Stimulated activated naive B cell treated with anti-CD40 and anti-IgM and Interleukin-4, amounts not matched to agents 10 μg/mL and 1 μg/mL and 100 μg/mL, for 72 hours (primary cell): Measurements from ENCODE around the gene UBE2L6.

Source experiments
- ATAC-seq, 2 donors: fragments of 150-1000 bp; cut with Tn5 transposase; replicated peaks; 2 replicates each; pipeline ENCODE4 v1.10.0; 2021; ENCODE audit warnings: moderate library complexity in 1 of 2
- DNase-seq: peaks from one replicate; pipeline ENCODE4 v3.0.0; 2021
- H3K27ac Mint-ChIP-seq: one replicate; pipeline ENCODE4 v1.8.0; 2022; ENCODE audit warnings: mild to moderate bottlenecking, mixed read lengths
- H3K27me3 Mint-ChIP-seq, 2 donors: one replicate each; pipeline ENCODE4 v1.8.0; 2022; ENCODE audit warnings: mixed read lengths in 2 of 2
- H3K36me3 Mint-ChIP-seq, 2 donors: one replicate each; pipeline ENCODE4 v1.8.0; 2022; ENCODE audit warnings: mixed read lengths in 2 of 2, mild to moderate bottlenecking in 1 of 2
- H3K4me1 Mint-ChIP-seq, 2 donors: one replicate each; pipeline ENCODE4 v1.8.0; 2022; ENCODE audit warnings: mixed read lengths in 2 of 2, mild to moderate bottlenecking in 1 of 2
- H3K4me3 Mint-ChIP-seq, 2 donors: one replicate each; pipeline ENCODE4 v1.8.0; 2022; ENCODE audit warnings: mild to moderate bottlenecking in 2 of 2, mixed read lengths in 2 of 2, moderate library complexity in 1 of 2
- H3K9me3 Mint-ChIP-seq, 2 donors: one replicate each; pipeline ENCODE4 v1.8.0; 2022; ENCODE audit warnings: mixed read lengths in 2 of 2, mild to moderate bottlenecking in 1 of 2

Gene UBE2L6

DNA sequence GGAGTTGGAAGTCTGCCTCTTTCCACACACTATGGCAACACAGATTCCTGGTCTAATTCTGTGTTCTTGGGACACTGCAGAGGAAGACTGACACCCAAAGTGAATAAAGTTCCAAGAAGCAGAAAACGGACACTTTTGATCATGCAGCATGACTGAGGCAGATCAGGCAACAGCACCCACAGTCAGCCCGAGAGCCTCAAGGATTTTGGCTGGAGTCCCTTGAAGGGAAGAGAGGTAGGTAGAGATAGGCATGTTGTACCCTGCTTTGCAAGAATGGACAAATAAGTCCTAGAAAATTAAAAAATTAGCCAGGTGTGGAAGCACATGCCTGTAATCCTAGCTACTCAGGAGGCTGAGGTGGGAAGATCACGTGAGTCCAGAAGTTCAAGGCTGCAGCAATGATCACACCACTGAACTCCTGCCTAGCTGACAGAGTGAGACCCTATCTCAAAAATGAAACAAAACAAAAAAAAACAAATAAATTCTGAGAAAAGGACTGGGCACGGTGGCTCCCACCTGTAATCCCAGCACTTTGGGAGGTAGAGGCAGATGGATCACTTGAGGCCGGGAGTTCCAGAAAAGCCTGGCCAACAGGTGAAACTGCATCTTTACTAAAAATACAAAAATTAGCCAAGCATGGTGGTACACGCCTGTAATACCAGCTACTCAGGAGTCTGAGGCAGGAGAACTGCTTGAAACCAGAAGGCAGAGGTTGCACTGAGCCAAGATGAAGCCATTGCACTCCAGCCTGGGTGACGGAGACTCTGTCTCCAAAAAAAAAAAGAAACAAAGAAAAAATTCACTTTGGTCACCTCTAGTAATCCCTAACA lies 58.9 kb downstream of the UBE2L6 start:
- H3K4me3 Mint-ChIP-seq, result no peak overlapping the region
- DNase-seq (no peak), ATAC-seq (no peak)
- H3K27ac Mint-ChIP-seq, result no peak overlapping the region
- peaks cover 11 to 15% of the 10 kb centered on the region in 2 donors for H3K4me1 Mint-ChIP-seq
- H3K9me3 Mint-ChIP-seq, result no peaks in the 10 kb centered on the region
- no peaks in the 10 kb centered on the region for H3K27me3 Mint-ChIP-seq
- peaks cover 0 to 1% of the 10 kb centered on the region in 2 donors for H3K36me3 Mint-ChIP-seq

DNA sequence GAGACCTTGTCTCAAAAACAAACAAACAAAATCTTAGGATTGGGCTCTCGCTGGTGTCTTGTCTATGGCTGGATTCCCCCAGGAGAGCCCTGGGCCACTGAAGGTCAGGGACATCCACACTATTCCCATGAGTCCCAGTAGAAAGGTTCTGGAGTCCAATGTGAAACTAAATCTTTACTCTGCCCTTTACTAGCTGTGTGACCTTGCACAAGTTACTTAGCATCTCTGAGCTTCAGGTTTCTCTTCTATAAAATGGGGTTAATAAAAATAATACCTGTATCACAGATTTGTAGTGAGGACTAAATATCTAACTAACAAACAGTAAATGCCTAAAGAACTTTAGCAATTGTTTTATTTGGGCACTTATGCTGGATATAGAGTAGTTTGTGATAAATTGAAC lies 61.0 kb downstream of the UBE2L6 start:
- no peak for DNase-seq

DNA sequence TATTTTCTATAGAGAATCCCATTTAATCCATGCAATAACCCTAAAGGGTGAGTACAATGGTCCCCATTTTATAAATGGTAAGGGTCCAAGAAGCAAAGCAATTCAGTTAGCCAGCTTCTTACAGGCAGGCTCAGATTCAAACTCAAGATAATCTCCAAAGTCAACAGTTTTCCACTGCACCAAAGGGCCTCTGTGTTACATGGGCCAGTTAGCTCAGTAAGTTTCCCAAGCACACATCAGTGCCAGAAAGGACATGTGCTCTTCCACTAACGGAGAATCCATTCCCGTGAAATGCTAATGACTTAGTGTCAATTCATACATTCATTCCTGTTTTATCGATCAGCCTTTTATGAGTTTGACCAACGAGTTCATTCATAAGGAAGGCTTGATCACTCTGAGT lies 63.0 kb downstream of the UBE2L6 start:
- no peak overlapping the region for H3K4me3 Mint-ChIP-seq
- DNase-seq, result no peak
- no peak overlapping the region for H3K27ac Mint-ChIP-seq
- H3K36me3 Mint-ChIP-seq, result peaks cover 1 to 6% of the 10 kb centered on the region in 2 donors
- peaks cover 7 to 9% of the 10 kb centered on the region in 2 donors for H3K4me1 Mint-ChIP-seq
- H3K27me3 Mint-ChIP-seq, result no peaks in the 10 kb centered on the region
- ATAC-seq, result no peak
- no peaks in the 10 kb centered on the region for H3K9me3 Mint-ChIP-seq

More for the DNA sequence above, 61.0 kb downstream of the UBE2L6 start:
- Mint-ChIP-seq H3K4me3 (no peak overlapping the region), H3K4me1 (peaks cover 0 to 1% of the 10 kb centered on the region in 2 donors), H3K9me3 (no peaks in the 10 kb centered on the region), H3K36me3 (peaks cover 0 to 1% of the 10 kb centered on the region in 2 donors), H3K27me3 (no peaks in the 10 kb centered on the region), H3K27ac (no peak overlapping the region)
- ATAC-seq, result no peak

DNA sequence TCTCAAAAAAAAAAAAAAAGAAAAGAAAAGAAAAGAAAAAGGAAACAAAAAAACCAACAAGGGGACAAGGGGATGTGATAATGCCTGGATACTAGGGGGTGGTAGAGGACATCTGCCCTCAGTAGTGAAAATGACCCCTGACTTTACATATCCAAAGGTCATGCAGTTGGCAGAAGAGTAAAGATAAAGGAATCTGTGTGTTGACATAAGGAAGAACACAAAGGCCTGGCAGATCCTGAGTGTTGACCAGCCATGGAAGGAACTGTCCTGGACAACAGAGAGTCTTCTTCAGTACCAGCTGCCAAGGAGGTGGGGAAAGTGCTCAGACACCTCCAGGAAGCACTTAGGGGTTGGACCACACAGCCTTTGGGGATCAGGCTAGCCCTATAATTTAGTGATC lies 64.6 kb downstream of the UBE2L6 start:
- Mint-ChIP-seq H3K27me3 (no peaks in the 10 kb centered on the region), H3K9me3 (no peaks in the 10 kb centered on the region), H3K4me1 (peaks cover 7 to 8% of the 10 kb centered on the region in 2 donors), H3K36me3 (peaks cover 0 to 6% of the 10 kb centered on the region in 2 donors), H3K27ac (no peak overlapping the region), H3K4me3 (no peak overlapping the region)
- no peak for DNase-seq
- no peak for ATAC-seq

DNA sequence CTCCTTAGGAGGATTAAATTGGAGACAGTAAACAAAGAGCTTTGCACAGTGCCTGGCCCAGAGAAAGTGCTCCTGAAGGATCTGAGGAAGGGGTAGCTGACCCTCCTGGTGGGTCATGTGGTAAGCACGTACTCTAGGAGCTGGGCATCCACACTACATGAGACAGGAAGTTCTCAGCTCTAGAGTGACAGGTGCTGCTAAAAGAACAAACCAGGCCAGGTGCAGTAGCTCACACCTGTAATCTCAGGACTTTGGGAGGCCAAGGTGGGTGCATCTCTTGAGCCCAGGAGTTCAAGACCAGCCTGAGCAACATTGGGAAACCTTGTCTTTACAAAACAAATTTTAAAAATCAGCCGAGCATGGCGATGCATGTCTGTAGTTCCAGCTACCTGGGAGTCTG lies 65.1 kb downstream of the UBE2L6 start:
- Mint-ChIP-seq H3K4me1 (peaks cover 7 to 8% of the 10 kb centered on the region in 2 donors), H3K4me3 (no peak overlapping the region), H3K9me3 (no peaks in the 10 kb centered on the region), H3K27ac (no peak overlapping the region), H3K36me3 (peaks cover 0 to 6% of the 10 kb centered on the region in 2 donors), H3K27me3 (no peaks in the 10 kb centered on the region)
- no peak for DNase-seq
- no peak for ATAC-seq

DNA sequence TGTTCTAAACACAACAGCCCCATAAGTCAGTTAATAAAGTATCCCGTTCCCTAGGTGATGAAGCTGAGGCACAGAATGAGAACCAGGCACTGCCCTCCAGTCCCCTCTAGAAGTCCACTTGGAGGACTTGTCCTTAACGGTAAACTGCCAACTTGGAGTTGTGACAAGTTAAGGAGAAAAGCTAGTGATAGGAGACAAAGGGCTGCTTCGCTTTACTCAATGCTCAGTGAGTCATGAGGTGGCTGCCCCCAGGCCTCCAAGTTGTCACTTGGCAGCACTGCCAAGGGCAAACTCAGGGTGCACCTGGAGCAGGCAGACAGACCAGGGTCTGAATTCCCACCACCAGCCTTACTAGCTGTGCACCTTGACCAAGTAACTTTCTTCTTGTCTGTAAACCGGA lies 65.5 kb downstream of the UBE2L6 start:
- no peak overlapping the region for H3K4me3 Mint-ChIP-seq
- DNase-seq, result no peak
- peaks cover 0 to 6% of the 10 kb centered on the region in 2 donors for H3K36me3 Mint-ChIP-seq
- H3K9me3 Mint-ChIP-seq, result no peaks in the 10 kb centered on the region
- no peak overlapping the region for H3K27ac Mint-ChIP-seq
- no peaks in the 10 kb centered on the region for H3K27me3 Mint-ChIP-seq
- H3K4me1 Mint-ChIP-seq, result peaks cover 7 to 8% of the 10 kb centered on the region in 2 donors
- ATAC-seq, result no peak
